HG02759 (cell line): ENCODE data around the gene HDLBP.

Experiments
- ATAC-seq: cut with Tn5 transposase; IDR thresholded peaks from one replicate; pipeline ENCODE4 v1.9.1; 2021; ENCODE audit warnings: mild to moderate bottlenecking, moderate library complexity; ENCODE audit not compliant: unreplicated experiment

HDLBP gene

DNA sequence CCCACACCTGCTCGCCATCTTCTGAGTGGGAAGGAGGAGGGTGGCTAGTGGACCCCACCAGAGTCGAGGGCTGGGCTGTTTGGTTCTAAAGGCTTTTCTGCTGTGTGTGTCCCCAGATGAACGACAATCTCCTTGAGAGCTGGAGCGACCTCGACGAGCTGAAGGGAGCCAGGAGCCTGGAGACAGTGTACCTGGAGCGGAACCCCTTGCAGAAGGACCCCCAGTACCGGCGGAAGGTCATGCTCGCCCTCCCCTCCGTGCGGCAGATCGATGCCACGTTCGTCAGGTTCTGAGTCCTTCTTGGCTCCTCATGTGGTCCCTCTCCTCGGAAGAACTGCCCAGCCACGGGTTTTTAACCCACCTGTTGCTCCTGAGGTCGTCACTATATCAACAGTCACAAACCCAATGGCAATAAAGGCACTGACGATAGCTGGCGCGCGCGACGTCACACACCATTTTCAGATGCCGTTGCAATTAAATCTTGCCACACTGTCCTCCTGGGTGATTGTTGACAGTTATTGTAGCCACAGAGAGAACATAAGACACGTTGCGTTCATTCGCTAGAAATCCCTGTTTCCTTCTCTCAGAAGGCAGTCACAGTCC is 132.8 kb downstream of the HDLBP start:
- ATAC-seq = no peak

- no peak for ATAC-seq
Measured at GRCh38 chr2:241182126-241182525, 133.3 kb downstream of the HDLBP start.

DNA sequence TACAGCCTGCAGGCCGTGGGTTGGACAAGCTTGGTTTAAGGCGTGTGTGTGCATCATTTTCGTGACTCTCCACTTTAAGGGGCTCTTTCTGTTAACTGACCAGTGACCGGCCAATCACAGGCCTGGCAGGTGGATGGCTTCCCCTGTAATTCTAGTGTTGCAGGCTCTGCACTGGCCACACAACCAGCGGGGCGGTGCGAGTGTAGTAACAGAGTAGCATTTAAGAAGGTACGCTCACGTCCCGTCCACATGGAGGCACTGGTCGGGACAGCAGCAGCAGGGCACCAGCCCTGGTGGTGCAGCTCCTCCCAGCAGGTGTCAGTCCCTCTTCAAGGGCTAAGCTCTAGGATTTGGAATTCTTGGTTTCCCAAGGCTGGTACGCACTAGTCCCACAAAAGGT is 135.0 kb downstream of the HDLBP start:
- ATAC-seq = no peak

DNA sequence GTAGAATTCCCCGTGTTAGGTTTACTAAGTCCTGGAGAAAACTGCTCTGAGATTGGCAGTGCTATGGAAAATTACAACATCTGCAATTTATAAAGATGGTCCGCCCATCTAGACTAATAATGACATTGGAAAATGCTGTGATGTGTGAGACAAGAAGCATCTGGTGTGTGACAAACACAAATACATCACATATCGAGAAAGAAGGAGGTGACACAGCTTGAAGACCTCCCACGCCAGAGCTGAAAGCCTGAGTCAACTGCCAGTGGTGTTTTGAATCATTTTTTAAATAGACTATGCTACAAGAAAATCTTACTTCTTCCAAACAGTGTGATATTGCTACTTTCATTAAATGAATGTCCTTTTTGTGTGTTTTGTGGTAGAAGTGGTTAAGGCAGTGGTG is 135.6 kb downstream of the HDLBP start:
- no peak for ATAC-seq

DNA sequence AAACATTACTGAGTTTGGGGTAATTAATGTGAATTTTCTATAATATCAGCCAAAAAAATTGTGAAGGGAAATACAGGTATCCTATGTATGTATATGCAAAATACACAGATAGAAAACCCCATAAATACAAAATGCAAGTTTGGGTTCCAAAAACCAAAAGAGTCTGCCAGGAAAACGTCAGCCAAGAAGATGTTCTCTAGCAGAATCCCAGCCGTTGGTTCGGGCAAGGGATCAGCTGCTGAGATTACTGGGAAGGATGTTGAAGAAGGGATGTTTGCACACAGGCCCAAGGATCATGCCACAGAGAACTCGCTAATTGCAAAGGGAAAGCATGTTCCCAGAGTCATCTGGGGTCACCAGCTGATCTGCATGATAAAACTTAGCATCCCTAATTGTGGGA is 136.5 kb downstream of the HDLBP start:
- ATAC-seq = no peak

- ATAC-seq = no peak
Measured at GRCh38 chr2:241177526-241178334, 137.7 kb downstream of the HDLBP start.
